GM12891 (cell line): ENCODE data around the gene GIMAP5.
A peak's percentile ranks its signal among the peaks of the same experiment; 100 is the strongest.

Experiments
- DNase-seq: peaks from one replicate; pipeline ENCODE4 v3.0.0; 2011; ENCODE audit warnings: low spot score; ENCODE audit not compliant: insufficient read length
- FAIRE-seq: peaks from 2 replicates; lab custom pipeline; 2011; peaks lifted over from hg19 to GRCh38; lab: Jason Lieb, UNC
- PAX5 ChIP-seq: IDR thresholded peaks from 2 replicates; pipeline ENCODE4 v1.6.1; 2011; ENCODE audit warnings: low read length, moderate library complexity, mild to moderate bottlenecking; ENCODE audit not compliant: insufficient read depth, severe bottlenecking
- POLR2A ChIP-seq: IDR thresholded peaks from 2 replicates; pipeline ENCODE4 v1.6.1; 2011; ENCODE audit warnings: low read depth, low read length, control low read depth
- POLR2AphosphoS5 ChIP-seq: IDR thresholded peaks from 2 replicates; pipeline ENCODE4 v1.6.1; 2011; ENCODE audit warnings: low read depth, low read length, control low read depth
- POU2F2 ChIP-seq: IDR thresholded peaks from 2 replicates; pipeline ENCODE4 v1.6.1; 2011; ENCODE audit warnings: low read depth, mild to moderate bottlenecking, control low read depth, low read length, moderate library complexity
- SPI1 ChIP-seq: IDR thresholded peaks from 2 replicates; pipeline ENCODE4 v1.6.1; 2011; ENCODE audit warnings: low read depth, low read length, control low read depth
- TAF1 ChIP-seq: IDR thresholded peaks from 2 replicates; pipeline ENCODE4 v1.6.1; 2011; ENCODE audit warnings: low read depth, low read length, control low read depth

The GIMAP5 gene

DNA sequence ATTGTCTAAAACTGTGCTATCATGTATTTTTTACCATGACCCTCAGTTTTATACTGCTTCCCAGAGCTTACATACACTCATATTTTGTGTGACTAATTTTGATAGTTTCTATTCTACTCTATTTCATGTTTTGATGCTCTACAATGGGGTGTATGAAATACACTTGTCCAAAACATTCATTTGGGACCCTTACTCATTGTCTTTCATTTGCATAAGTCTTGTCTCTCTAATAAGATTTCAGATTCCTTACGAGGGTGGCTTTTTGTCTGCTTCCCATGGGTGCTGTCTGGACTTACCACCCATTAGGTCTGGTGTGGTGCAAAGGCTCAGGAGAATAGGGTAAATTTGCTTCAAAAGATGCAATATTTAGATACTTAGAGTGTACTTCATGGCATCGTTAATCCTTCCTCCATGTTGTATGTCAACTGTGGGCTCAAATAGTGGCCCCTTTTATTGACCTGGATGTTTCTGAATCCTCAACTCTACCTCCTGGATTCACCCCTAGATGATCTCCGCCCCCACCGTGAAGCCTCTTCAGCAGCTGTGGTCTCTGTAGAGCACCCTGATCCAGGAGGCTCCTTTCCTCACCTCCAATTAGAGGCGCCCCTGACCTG lies 3.6 kb upstream of the GIMAP5 start:
- FAIRE-seq: no peak

DNA sequence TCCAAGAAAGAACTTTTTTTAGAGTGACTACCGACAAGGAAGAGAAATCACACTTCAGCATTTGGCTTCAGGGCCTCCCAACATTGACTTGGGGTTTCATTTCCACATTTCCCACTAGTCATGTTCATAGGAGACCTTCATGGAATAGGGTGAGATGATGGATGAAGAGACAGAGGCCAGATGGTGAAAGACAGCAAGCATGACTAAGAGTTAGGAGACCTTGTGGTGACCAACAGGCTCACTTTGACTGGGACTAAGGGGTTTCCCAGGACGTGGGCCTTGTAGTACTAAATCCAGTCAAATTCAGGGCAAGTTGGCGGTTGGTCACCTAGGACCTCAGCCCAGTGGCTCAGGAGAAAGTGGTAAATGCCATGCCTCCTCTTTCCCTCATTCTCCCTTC lies 3.0 kb upstream of the GIMAP5 start:
- DNase-seq (no peak), FAIRE-seq (peak; percentile 66)
- TF ChIP-seq POU2F2 (0 out of 2 replicates have a peak, but pooled peaks have one; percentile 43), SPI1 (peak; percentile 58), PAX5 (no peak), POLR2AphosphoS5 (no peak)

More for the DNA sequence above, 3.6 kb upstream of the GIMAP5 start:
- DNase-seq: no peak
- TF ChIP-seq TAF1 (no peak), POLR2AphosphoS5 (no peak), POLR2A (no peak), POU2F2 (no peak), SPI1 (no peak), PAX5 (no peak)

DNA sequence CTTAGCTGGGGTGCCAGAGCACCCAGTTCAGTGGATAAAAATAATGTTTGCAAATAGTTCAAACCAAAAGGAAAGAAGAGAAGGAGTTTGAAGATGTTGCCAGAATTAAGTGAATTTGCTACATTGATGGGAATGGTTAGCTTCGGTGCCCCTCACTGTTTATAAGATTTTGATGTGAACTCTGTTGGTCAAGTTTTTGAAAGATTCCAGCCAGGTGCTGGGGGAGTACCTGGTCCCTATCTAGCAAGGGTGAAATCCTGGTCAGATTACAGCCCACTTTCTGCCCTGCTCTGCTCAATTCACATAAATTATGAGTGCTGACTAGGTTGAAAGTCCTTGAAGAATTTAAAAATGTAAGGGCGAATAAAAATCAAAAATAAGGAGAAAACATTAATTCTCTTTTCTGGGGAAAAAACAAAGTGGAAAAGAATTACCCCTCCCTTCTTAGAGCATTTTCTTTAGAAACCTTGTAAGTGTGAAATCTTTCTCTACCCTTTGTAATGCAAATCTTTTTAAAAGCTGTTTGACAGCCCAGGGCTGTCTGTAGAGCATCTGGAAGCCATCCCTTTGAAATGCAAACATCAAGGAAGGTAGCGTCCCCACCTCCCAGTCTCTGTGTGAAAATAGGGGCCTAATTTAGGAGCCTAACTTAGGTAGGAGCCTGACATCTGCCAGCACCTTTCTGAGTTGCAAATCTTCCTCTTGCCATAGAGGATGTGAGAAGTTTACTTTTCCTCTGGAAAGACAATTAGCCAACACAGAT lies 1.4 kb upstream of the GIMAP5 start:
- TF ChIP-seq SPI1 (no peak), POLR2A (no peak), POLR2AphosphoS5 (no peak), PAX5 (no peak), TAF1 (no peak), POU2F2 (no peak)
- DNase-seq (no peak), FAIRE-seq (no peak)

DNA sequence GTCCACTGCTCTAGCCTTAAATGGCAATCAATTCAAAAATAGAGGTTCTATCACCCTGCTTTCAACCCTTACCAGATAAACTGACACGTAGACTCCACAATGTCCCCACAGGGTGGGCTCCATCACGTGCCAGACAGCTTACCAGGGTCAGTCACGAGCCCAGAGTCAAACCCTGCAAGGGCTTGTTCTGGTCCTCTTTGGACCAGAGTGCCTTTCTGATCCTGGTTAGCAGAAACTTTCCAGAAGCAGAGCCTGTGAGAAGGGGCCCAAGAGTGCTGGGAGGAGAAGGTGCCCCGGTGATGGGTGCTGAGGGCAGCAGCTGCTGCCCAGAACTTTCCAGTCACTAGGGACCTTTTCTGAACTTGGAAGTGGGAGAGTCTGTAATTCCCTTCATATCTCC lies 354 bp upstream of the GIMAP5 start:
- DNase-seq (no peak), FAIRE-seq (no peak)
- TF ChIP-seq SPI1 (no peak), POLR2A (no peak), TAF1 (no peak), PAX5 (no peak), POU2F2 (no peak), POLR2AphosphoS5 (no peak)

DNA sequence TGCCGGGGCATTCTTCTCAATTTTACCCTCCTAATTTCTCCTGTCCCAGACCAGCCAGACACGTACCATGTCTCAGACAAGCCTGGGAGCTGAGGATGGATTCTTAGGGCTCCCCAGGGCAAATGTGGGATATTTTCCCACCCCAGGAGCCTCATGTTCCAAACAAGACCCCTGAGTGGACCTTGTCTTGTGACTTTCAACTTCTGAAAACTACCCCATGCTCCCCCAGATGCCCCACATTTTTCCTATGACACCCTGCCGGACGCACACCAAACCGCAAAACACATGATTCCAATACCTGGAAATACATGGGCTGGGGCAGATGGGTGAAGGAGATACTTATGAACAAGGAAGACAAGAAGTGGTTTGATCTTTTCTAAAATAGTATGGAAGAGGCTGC lies 874 bp downstream of the GIMAP5 start:
- DNase-seq (no peak), FAIRE-seq (no peak)
- TF ChIP-seq SPI1 (no peak), POLR2A (no peak), POU2F2 (no peak), PAX5 (no peak), TAF1 (no peak; the same call in 1 of the 2 replicates), POLR2AphosphoS5 (no peak)

DNA sequence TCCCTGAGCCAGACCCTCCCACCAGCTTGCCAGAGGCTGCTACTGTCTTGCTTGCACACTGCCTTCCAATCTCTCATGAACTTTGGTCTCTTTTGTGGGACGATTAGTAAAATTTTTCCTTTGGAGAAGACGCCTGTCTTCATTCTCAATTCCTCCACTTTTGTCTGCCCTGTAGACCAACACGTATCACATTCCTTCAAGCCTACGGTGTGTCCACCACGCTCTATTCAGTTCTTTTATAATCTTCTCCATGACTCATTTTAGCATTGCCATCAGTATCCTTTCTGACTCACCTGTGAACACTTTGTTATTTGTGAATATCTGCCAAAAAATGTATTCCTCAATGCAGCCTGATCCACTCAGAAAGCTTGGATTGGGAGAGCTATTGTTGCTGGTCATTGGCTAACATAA lies 1.4 kb downstream of the GIMAP5 start:
- FAIRE-seq: peak; percentile 54
- TF ChIP-seq POU2F2 (no peak), POLR2A (peak; percentile 23; the same call in 1 of the 2 replicates)

DNA sequence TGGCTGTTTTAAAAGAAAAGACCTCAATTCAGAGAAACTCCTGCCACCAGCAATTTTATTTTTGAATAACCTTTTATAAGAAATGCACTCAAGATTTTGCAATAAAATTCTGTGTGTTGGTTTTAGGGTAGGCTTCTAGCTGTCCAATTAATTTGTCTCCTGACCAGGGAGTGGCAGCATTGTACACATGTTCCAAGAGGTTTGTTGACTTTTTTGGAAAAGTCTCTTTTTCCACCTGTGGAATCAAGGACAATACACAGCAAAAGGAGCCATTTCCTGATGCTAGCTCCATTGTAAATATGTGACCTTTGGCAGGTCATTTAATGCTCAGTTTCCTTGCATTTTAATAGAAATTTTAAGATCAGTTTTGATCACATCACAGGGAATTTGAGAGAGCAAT lies 1.8 kb downstream of the GIMAP5 start:
- no peak for TF ChIP-seq TAF1
- no peak for TF ChIP-seq POLR2AphosphoS5
- TF ChIP-seq SPI1: no peak
- TF ChIP-seq POU2F2: no peak
- TF ChIP-seq POLR2A: no peak
- no peak for TF ChIP-seq PAX5
- no peak for FAIRE-seq
- DNase-seq: no peak

More for the DNA sequence above, 1.4 kb downstream of the GIMAP5 start:
- no peak for DNase-seq

DNA sequence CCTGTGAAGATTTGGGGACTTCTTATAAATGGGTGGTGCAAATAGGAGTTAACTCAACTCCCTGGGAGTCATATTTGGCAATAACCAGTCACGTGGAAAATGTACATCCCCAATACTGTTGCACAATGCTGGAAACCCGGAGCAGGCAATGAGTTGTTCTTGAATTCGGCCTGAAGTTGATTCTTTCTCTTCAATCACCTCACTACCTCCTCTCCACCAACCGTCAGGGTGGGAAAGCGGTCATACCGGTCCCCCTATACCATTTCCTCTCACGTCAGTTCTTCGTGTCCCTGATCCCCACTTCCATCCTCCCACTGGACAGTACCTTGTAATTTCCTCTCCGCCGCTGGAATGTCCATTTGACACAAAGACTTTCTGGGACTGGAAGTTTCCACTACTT lies 2.8 kb downstream of the GIMAP5 start:
- FAIRE-seq (peak; percentile 23), DNase-seq (no peak)
- TF ChIP-seq PAX5 (no peak), POLR2AphosphoS5 (no peak), SPI1 (no peak), POU2F2 (no peak), POLR2A (no peak)

DNA sequence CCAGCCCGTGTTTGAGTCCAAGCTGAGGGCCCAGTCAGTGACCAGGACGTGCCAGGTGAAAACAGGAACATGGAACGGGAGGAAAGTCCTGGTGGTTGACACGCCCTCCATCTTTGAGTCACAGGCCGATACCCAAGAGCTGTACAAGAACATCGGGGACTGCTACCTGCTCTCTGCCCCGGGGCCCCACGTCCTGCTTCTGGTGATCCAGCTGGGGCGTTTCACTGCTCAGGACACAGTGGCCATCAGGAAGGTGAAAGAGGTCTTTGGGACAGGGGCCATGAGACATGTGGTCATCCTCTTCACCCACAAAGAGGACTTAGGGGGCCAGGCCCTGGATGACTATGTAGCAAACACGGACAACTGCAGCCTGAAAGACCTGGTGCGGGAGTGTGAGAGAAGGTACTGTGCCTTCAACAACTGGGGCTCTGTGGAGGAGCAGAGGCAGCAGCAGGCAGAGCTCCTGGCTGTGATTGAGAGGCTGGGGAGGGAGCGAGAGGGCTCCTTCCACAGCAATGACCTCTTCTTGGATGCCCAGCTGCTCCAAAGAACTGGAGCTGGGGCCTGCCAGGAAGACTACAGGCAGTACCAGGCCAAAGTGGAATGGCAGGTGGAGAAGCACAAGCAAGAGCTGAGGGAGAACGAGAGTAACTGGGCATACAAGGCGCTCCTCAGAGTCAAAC lies 5.2 kb downstream of the GIMAP5 start:
- TF ChIP-seq POLR2A: no peak
- no peak for TF ChIP-seq POU2F2
- no peak for TF ChIP-seq TAF1
- TF ChIP-seq SPI1: no peak
- no peak for TF ChIP-seq PAX5
- TF ChIP-seq POLR2AphosphoS5: no peak
- FAIRE-seq: no peak
- no peak for DNase-seq
